ENCODE measurements around the gene GPSM1. TPM values are rescaled to one million over a fixed set of nuclear protein-coding genes. Genes with fewer than 3 reads are reported as not detected.

Gene GPSM1
- total and polyA plus RNA-seq, 2 donors (not counting 1 experiment from before 2014, with no cell fraction given): 2.4 to 6.3 TPM

GRCh38 chr9:136335296-136336155 lies 8.2 kb downstream of the GPSM1 start:
- Histone ChIP-seq H3K9ac (ENCODE audit: low read length) (no peak overlapping the region), H3K4me1 (ENCODE audit: control insufficient read depth in 2 of 2, insufficient read depth in 2 of 2, low read length in 2 of 2) (no peaks in the 10 kb centered on the region), H3K27ac (ENCODE audit: low read length in 2 of 2) (no peak overlapping the region), H3K4me3 (ENCODE audit: control extremely low read depth in 1 of 5, extremely low read depth in 1 of 5, insufficient read depth in 1 of 5, low read depth in 2 of 5, low read length in 4 of 5) (no peak overlapping the region), H3K4me2 (replicated peaks; ENCODE audit: low read depth, low read length, poor library complexity, severe bottlenecking) (no peak overlapping the region), H3K79me2 (ENCODE audit: control insufficient read depth, insufficient read depth, low read length) (peaks cover 4% of the 10 kb centered on the region), H3K27me3 (replicated peaks in 1 of 4; ENCODE audit: control extremely low read depth in 1 of 4, control insufficient read depth in 3 of 4, insufficient read depth in 4 of 4, low read length in 3 of 4) (no peaks in the 10 kb centered on the region), H4K20me1 (ENCODE audit: control insufficient read depth, insufficient read depth, low read length, poor library complexity, severe bottlenecking) (no peaks in the 10 kb centered on the region), H2AFZ (ENCODE audit: insufficient read depth, low read depth, low read length, poor library complexity, severe bottlenecking) (no peak overlapping the region), H3K9me3 (ENCODE audit: control extremely low read depth in 1 of 3, control insufficient read depth in 2 of 3, insufficient read depth in 1 of 3, low read length in 2 of 3) (no peaks in the 10 kb centered on the region), H3K36me3 (replicated peaks in 1 of 2; ENCODE audit: control extremely low read depth in 1 of 2, control insufficient read depth in 1 of 2, extremely low read depth in 1 of 2, insufficient read depth in 2 of 2, low read length in 1 of 2) (no peaks in the 10 kb centered on the region)
- H3K27ac Mint-ChIP-seq: no peak overlapping the region
- H3K4me3 Mint-ChIP-seq: no peak overlapping the region
- no peaks in the 10 kb centered on the region for H3K27me3 Mint-ChIP-seq
- no peaks in the 10 kb centered on the region for H3K9me3 Mint-ChIP-seq (ENCODE audit: insufficient read depth)
- CTCF ChIA-PET: no interaction called here
- intact Hi-C loops (cut with micrococcal nuclease): no loop called here
- TF ChIP-seq EZH2 (IDR thresholded peaks at IDR 0.05; ENCODE audit: borderline replicate concordance, insufficient read depth, low read depth, low read length, poor library complexity, severe bottlenecking): no peak
- no peak for TF ChIP-seq CTCF (IDR thresholded peaks at IDR 0.05)
- DNase-seq: no peak
- ATAC-seq (ENCODE audit: low read depth): no peak
- WGBS (ENCODE audit: insufficient coverage): 91% methylated on average over 24 of the region's 26 CpGs
- POLR2A ChIA-PET: no interaction called here
- H3K4me1 Mint-ChIP-seq: peaks cover 3% of the 10 kb centered on the region

GRCh38 chr9:136336156-136336870 lies 9.0 kb downstream of the GPSM1 start:
- H3K4me1 Mint-ChIP-seq: peaks cover 3% of the 10 kb centered on the region

More at GRCh38 chr9:136336156-136336870, 9.0 kb downstream of the GPSM1 start:
- H3K27me3 Mint-ChIP-seq: no peaks in the 10 kb centered on the region
- Histone ChIP-seq H4K20me1 (ENCODE audit: control insufficient read depth, insufficient read depth, low read length, poor library complexity, severe bottlenecking) (no peaks in the 10 kb centered on the region), H3K4me1 (ENCODE audit: control insufficient read depth in 2 of 2, insufficient read depth in 2 of 2, low read length in 2 of 2) (no peaks in the 10 kb centered on the region), H3K79me2 (ENCODE audit: control insufficient read depth, insufficient read depth, low read length) (peaks cover 4% of the 10 kb centered on the region), H3K9ac (ENCODE audit: low read length) (no peak overlapping the region), H3K4me3 (ENCODE audit: control extremely low read depth in 1 of 5, extremely low read depth in 1 of 5, insufficient read depth in 1 of 5, low read depth in 2 of 5, low read length in 4 of 5) (no peak overlapping the region), H3K4me2 (replicated peaks; ENCODE audit: low read depth, low read length, poor library complexity, severe bottlenecking) (no peak overlapping the region), H2AFZ (ENCODE audit: insufficient read depth, low read depth, low read length, poor library complexity, severe bottlenecking) (no peak overlapping the region), H3K27ac (ENCODE audit: low read length in 2 of 2) (no peak overlapping the region), H3K27me3 (replicated peaks in 1 of 4; ENCODE audit: control extremely low read depth in 1 of 4, control insufficient read depth in 3 of 4, insufficient read depth in 4 of 4, low read length in 3 of 4) (no peaks in the 10 kb centered on the region), H3K9me3 (ENCODE audit: control extremely low read depth in 1 of 3, control insufficient read depth in 2 of 3, insufficient read depth in 1 of 3, low read length in 2 of 3) (no peaks in the 10 kb centered on the region), H3K36me3 (replicated peaks in 1 of 2; ENCODE audit: control extremely low read depth in 1 of 2, control insufficient read depth in 1 of 2, extremely low read depth in 1 of 2, insufficient read depth in 2 of 2, low read length in 1 of 2) (no peaks in the 10 kb centered on the region)
- no peak for ATAC-seq (ENCODE audit: low read depth)
- ChIA-PET POLR2A (no interaction called here), CTCF (interaction anchor here (1.9 kb wide), 1 partner anchor 27 kb away, joined by 4 read pairs; the partner anchor contains the start of gene DNLZ)
- WGBS (ENCODE audit: insufficient coverage): 92% methylated on average over 25 of the region's 30 CpGs
- H3K27ac Mint-ChIP-seq: no peak overlapping the region
- H3K9me3 Mint-ChIP-seq (ENCODE audit: insufficient read depth): no peaks in the 10 kb centered on the region
- no peak for DNase-seq
- intact Hi-C loops (cut with micrococcal nuclease): no loop called here
- no peak overlapping the region for H3K4me3 Mint-ChIP-seq
- TF ChIP-seq CTCF (IDR thresholded peaks at IDR 0.05): no peak
- no peak for TF ChIP-seq EZH2 (IDR thresholded peaks at IDR 0.05; ENCODE audit: borderline replicate concordance, insufficient read depth, low read depth, low read length, poor library complexity, severe bottlenecking)

Data from B cell (primary cell).